CD4-positive, alpha-beta T cell treated with Interferon gamma for 1 hour (primary cell): ENCODE measurements around the gene SERPINA9.
"Not testable (repeated sequence)": the region's sequence is repeated elsewhere in the genome, so short reads cannot be mapped to it uniquely, and the experiment has no call there.

Experiments used
- DNase-seq: peaks from one replicate; pipeline ENCODE4 v3.0.0-alpha.2; 2020

The SERPINA9 gene

DNA sequence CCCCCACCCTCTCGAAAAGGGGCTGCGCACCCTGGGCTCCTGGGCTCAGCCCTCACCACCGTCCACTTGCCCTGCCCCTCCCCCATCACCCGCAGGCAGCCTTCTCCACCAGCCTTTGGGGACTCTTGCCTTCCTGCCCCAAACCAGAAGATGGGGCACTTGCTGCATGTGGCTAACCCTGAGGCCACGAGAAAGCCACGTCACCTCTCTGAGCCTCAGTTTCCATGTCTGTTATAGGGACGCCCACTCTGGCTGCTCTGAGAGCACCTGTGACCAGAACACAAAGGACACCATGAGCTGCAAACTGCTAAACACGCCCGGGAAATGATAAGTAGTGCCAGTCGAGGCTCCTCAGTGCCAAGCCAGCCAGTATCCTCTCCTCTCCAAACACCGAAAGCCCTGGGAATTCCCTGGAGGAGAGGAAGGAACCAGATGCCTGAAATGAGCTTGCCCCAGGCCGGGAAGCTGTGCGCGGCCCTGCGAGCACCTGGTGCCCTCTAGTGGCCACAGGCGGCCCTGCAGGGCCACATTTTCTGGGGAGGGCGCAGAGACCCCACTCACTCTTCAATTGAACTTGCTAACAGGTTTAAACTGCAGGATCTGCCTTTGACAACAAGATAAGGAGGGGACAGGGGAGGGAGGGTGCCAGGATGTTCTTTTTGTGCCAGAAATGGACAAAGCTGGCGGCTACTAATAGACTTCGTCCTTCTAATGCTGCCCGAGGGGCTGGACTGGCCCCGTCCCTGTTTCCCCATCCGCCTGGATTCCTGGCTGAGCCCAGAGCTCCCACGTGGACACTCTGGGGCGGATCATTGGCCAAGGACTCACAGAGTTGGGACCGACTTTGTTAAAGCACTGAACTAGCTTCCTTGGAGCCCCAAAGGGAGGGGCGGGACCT lies 10.2 kb upstream of the SERPINA9 start:
- DNase-seq: no peak

DNA sequence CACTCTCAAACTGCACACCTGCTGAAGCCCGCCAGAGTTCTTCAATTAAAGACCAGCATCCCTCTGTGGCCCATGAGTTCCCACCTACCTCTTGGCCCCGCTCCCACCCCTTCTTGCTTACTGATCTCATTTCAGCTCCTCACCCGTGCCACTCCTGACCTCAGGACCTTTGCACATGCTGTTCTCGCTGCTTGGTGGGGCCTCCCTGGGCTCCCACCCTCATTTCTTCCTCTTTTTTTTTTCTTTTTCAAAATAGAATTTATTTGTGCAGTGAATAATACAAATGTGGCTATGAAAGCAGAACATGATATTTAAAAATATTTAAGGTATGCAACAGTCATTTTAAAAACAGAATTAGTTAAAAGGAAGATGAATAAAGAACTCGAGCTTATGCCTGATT lies 8.5 kb upstream of the SERPINA9 start:
- no peak for DNase-seq

DNA sequence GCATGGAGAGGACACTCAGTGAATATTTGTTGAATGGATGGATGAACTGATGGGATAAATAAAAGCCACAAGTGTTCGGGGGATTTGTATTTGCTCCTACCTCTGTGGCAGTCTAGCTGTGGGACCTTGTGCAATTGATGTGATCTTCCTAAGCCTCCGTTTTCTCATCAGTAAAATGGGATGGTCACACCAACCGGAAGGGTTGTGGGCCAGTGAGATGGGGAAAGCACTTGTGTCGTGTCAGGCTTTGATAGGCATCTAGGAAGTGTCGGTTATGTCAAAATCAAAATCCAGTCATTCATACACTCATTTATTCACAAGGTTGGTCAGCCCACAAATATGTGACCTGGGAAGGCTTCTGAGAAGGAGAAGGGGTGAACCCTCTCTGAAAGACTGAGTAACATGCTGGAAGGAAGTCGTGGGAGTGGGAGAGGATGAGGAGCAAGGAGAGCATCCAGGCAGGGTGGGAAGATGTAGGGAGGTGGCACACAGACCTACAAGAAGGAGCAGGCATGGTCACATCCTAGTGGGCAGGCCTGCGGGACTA lies 7.8 kb upstream of the SERPINA9 start:
- no peak for DNase-seq

DNA sequence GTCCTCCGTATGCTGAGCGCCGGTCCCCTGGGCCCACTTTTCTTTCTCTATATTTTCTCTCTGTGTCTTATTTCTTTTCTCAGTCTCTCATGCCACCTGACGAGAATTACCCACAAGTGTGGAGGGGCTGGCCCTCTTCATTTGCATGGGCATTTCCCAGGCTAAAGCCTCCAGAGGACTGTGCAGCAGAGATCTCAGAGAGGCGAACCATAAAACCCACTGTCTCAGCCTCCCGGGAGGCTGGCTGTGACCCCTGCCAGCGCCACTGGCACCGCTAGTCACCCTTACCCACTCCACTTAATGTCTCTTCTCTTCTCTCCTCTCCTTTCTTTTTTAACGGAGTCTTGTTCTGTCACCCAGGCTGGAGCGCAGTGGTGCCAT lies 7.1 kb upstream of the SERPINA9 start:
- DNase-seq: no peak

DNA sequence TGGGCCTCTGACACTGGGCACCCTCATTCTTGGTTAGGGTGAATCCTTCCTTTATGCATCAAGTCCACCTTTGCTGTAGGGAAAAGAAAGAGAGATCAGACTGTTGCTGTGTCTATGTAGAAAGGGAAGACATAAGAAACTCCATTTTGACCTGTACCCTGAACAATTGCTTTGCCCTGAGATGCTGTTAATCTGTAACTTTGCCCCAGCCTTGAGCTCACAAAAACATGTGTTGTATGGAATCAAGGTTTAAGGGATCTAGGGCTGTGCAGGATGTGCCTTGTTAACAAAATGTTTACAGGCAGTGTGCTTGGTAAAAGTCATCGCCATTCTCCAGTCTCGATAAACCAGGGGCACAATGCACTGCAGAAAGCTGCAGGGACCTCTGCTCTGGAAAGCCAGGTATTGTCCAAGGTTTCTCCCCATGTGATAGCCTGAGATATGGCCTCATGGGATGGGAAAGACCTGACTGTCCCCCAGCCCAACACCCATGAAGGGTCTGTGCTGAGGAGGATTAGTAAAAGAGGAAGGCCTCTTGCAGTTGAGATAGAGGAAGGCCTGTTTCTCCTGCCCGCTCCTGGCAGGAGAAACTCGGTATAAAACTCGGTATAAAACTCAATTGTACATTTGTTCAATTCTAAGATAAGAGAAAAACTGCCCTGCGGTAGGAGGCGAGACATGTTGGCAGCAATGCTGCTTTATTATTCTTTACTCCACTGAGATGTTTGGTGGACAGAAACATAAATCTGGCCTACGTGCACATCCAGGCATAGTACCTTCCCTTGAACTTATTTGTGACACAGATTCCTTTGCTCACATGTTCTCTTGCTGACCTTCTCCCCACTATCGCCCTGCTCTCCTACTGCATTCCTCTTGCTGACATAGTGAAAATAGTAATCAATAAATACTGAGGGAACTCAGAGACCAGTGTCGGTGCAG lies 6.4 kb upstream of the SERPINA9 start:
- not testable (repeated sequence) for DNase-seq

DNA sequence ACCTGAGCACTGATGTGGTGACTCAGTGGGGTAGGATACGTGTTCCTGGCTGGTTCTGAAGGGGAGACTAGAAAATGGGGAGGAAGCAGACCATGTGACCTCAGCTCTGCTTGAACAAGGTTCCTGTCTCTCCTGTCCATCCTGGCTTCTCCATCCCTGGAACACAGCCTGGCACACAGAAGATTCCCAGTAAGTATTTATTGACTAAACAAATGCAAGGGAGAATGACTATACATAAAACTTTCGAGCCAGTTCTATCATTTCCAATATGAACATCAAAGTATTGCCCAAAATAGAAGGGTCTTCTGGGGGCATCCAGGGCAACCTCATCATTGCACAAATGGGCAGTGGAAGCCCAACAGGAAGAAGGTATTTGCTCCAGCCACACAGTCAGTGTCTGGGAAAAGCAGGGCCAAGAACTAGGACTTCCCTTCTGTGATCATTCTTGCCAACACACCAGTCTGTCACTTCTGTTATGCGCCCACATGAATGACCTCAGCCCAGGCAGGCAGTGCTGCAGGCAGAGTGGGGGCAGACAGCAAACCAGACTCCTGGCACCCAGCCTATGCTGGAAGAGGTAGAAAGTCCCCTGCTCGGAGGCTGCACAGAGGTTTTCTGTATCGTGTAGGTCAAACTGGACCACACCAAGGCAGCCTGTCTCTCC lies 5.6 kb upstream of the SERPINA9 start:
- no peak for DNase-seq

GRCh38 chr14:94480809-94481208 lies 4.8 kb upstream of the SERPINA9 start:
- DNase-seq: no peak

- DNase-seq: no peak
Measured at GRCh38 chr14:94478420-94478819, 2.4 kb upstream of the SERPINA9 start.

- no peak for DNase-seq
Measured at GRCh38 chr14:94474581-94475031, 1.4 kb downstream of the SERPINA9 start.

GRCh38 chr14:94473666-94474410 lies 2.2 kb downstream of the SERPINA9 start:
- DNase-seq: no peak

- no peak for DNase-seq
Measured at GRCh38 chr14:94472842-94473241, 3.2 kb downstream of the SERPINA9 start.

DNA sequence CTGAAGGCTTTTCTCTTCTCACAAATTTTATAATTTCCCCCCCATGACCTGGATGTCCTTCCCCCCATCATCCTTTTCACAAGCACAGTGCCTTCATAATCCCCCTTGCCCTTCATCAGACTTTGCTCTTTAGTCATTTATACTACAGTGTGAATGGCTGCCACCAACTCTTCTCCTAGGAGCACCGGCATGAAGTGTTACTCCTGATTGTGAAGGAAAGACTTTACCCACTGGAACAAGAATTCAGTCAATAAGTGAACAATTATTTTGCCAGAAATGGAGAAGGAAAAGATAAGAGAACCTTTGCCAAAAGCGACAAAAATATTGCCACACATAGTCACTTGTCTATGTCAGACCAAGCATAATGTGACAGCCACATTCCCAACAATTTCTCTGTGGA lies 5.0 kb downstream of the SERPINA9 start:
- DNase-seq: no peak

DNA sequence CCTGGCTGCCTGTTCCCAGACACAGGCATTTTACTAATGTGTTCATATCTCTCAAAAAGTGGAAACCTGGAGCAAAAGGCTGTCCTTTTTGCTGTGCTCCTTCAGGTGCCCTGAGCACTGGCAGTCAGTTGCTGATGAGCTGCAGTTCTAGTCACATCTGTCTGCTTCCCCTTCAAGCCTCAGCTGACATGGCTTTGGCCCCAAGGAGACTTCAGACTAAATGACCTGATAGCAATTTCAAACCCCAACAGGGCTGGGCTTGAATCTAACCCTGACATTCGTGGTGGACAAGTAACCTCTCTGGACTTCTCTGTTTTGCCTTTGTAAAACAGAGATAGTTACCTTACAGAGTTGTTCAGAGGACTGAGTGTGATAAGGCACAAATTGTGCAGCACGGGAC lies 5.7 kb downstream of the SERPINA9 start:
- no peak for DNase-seq

DNA sequence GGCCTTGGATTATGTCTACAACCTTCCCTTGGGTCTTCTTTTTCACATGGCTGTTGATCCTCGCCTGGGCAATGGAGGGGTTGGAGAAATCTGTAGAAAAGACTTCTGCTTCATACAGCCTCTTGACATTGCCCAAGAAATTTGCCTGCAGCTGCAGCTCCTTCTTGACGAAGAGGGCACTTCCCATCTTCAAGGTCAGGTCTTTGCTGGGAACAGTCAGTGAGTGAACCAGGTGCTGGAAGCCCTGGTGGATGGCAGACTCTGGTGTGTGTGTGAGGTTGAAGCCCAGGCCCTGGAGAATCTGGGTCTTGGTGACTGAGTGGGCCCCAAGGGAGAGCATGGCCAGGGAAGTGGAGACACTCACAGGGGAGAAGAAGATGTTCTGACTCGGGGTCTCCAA lies 6.7 kb downstream of the SERPINA9 start:
- DNase-seq: no peak

GRCh38 chr14:94467728-94468520 lies 8.1 kb downstream of the SERPINA9 start:
- no peak for DNase-seq

DNA sequence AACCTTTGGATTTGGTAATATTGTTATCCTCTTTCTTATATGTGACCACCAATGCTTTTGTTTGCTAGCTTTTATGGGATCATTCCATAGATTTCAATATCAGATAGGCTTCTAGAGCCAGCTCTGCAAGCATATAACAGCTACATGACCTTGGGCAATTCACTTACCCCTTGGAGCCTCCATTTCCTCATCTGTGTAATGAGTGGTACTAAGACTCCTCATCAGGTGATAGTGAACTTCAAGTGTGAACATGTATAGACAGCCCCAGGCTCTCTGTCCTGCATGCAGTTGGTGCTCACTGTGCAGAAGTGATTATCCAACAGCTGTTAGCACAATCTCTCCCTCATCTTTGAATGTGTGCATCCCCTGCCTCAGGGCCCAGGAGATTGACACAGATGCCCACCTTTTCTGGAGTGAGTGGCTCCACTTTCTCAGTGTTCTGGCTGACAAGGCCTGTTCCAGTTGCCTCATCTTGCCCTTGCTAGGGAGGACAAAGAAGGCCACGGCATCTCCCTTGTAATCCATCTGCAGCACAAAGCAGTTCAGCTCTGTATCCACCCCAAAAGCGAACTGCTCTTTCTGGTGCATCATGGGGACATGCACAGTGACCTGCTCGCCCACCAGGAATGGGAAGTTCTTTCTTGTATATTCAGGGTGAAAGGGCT lies 9.2 kb downstream of the SERPINA9 start:
- no peak for DNase-seq

DNA sequence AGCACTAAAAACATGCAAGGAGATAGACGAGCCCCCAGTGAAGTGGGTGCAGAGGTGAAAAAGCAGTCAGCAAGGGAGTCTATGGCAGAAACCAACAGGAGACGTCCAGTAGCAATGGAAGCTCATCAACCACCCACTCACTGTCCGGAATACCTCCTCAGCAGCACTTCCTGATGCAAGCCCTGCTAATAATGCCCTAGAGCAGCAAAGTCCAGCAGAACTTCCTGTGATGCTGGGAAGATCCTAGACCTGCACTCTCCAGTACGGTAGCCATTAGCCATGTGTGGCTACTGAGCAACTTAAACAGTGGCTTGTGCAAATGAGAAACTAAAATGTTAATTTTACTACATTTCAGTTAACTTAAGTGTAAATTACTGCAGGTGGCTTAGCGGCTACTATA lies 11.0 kb downstream of the SERPINA9 start:
- no peak for DNase-seq

DNA sequence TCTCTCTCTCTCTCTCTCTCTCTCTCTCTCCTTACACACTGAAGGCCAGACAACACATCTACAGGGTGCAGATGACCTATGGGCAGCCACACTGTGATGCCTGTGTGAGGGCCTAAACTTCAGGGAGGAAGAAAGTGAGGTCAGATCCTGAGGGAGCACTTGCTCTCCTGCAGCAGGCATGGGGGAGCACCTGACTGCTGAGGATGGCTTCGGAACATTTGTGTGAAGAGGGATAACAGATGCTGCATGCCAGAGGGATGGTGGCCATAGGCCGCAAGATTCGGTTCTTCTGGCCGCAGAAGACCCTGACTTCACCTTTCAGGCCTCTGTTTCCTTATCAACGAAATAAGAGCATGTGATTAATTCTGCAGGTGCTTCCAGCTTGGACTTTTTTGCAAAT lies 11.7 kb downstream of the SERPINA9 start:
- DNase-seq: no peak

GRCh38 chr14:94462763-94463572 lies 13.0 kb downstream of the SERPINA9 start:
- DNase-seq: no peak

DNA sequence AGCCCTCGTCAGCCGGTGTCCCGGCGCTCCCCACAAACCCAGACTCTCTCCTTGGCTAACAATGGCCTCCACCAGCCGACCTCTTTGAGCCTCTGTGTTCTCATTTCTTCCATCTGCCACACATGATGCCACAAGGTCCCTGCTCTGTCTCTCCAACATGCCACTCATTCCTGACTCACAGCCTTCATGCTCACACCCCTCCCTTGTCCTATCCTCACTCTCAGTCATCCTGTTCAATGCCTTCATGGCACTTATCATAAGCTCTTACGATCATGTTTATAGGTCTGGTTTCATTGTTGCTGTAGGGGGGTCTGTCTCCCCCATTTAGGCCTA lies 13.8 kb downstream of the SERPINA9 start:
- DNase-seq: no peak
